Ovary (tissue), 9 donors: Measurements from ENCODE around the gene IFIT2. TPM values are rescaled to one million over a fixed set of nuclear protein-coding genes. Genes with fewer than 3 reads are reported as not detected.

ENCODE experiments used
- DNase-seq, 5 donors: peaks; one replicate each; pipeline ENCODE4 v3.0.0-alpha.2; 2019 to 2020
- H3K27ac ChIP-seq, 2 donors: fragments of 200-600 bp; one replicate each; pipeline versions ENCODE4 v1.5.1 to v1.8.0; 2019 to 2022
- H3K27me3 ChIP-seq: fragments of 200-600 bp; one replicate; pipeline ENCODE4 v1.8.0; 2022
- H3K36me3 ChIP-seq: fragments of 200-600 bp; sonication (generic); one replicate; pipeline ENCODE4 v1.5.1; 2019
- H3K4me1 ChIP-seq: one replicate; pipeline ENCODE4 v1.8.1; 2013; ENCODE audit warnings: mild to moderate bottlenecking, moderate library complexity; ENCODE audit not compliant: insufficient read depth
- H3K4me3 ChIP-seq: fragments of 200-600 bp; sonication (generic); one replicate; pipeline ENCODE4 v1.5.1; 2017
- H3K9me3 ChIP-seq, 2 donors: fragments of 200-600 bp in 1 of 2; sonication (generic) in 1 of 2; one replicate each; pipeline versions ENCODE4 v1.5.1 to v1.8.1; 2013 to 2019; ENCODE audit warnings: mild to moderate bottlenecking in 1 of 2, moderate library complexity in 1 of 2
- EP300 ChIP-seq: sonication (generic); formaldehyde crosslinking; IDR thresholded peaks from one replicate; pipeline ENCODE4 v1.6.1; 2017; ENCODE audit warnings: antibody characterized with exemption
- POLR2A ChIP-seq: fragments of 450-650 bp; IDR thresholded peaks from one replicate; pipeline ENCODE4 v1.6.1; 2017; ENCODE audit warnings: antibody characterized with exemption, mild to moderate bottlenecking, moderate library complexity
- WGBS, 3 donors: extraction: QIAGEN DNeasy Blood & Tissue Kit in 1 of 3; methylation state at CpG; one replicate each; pipeline versions ENCODE4 v1.1.5 to v1.1.7; 2013 to 2017; 5-methylcytosine and 5-hydroxymethylcytosine counted together
- intact Hi-C, 4 donors: fragments of 100-400 bp; cut with DNase I; formaldehyde crosslinking; loops; one replicate each; pipeline versions ENCODE4 v1.11.0 to v1.15.1; 2022 to 2023
- polyA plus RNA-seq, 2 donors: library from polyadenylated mRNA; stranded (reverse); fragments of 200-250 nt in 1 of 2; fragments of 350-450 nt in 1 of 2; fragmentation: Illumina TruSeq in 1 of 2; extraction: RNeasy Lipid Tissue Mini Kit (QIAGEN cat#74804) in 1 of 2; gene quantifications; one replicate each; pipeline ENCODE4 v1.2.3, GENCODE V29; 2013 to 2014
- total RNA-seq, 7 donors: library from RNA; depleted of rRNA in 2 of 7; stranded (reverse); fragments of >200 nt in 2 of 7; fragmentation: NEBNext Ultra II Directional in 3 of 7; extraction: Animal tissue kit (Norgen Biotek cat#: 25700) in 3 of 7; gene quantifications; one replicate each; pipeline versions ENCODE4 v1.1.0 to v1.2.4, GENCODE V29; 2016 to 2023
- TF ChIP-seq, protein P1 (sequence below), 3 donors: fragments of 450-650 bp in 2 of 3; fragments of 200-600 bp in 1 of 3; IDR thresholded peaks; one replicate each; pipeline versions ENCODE4 v1.5.1 to v1.8.0; 2016 to 2022; ENCODE audit warnings: antibody characterized with exemption in 3 of 3, mild to moderate bottlenecking in 1 of 3
- donor health status: DM: no; HTN: no; CAD: no; lungs with moderate emphysema.
- donor health status: DM: no; HTN: no; CAD: no.
- donor health status: Bipolar disorder and iron deficiency.
- donor health status: DM: yes; HTN: yes; CAD: no.
- donor health status: DM: no; HTN: no; CAD: no.
- donor health status: DM: yes; HTN: yes; CAD: no.

IFIT2 gene
- total and polyA plus RNA-seq, 9 donors: 2.1 to 21.3 (median 6.2) TPM

- Histone ChIP-seq H3K36me3 (no peaks in the 10 kb centered on the region), H3K9me3 (no peaks in the 10 kb centered on the region), H3K27me3 (no peaks in the 10 kb centered on the region), H3K27ac (no peak overlapping the region), H3K4me1 (no peaks in the 10 kb centered on the region), H3K4me3 (no peak overlapping the region)
- WGBS, 3 donors: 56 to 71% (median 60%) methylated on average over 1 of the region's 1 CpG
- DNase-seq: no peak
- no peak for TF ChIP-seq EP300
- TF ChIP-seq, protein P1, sequence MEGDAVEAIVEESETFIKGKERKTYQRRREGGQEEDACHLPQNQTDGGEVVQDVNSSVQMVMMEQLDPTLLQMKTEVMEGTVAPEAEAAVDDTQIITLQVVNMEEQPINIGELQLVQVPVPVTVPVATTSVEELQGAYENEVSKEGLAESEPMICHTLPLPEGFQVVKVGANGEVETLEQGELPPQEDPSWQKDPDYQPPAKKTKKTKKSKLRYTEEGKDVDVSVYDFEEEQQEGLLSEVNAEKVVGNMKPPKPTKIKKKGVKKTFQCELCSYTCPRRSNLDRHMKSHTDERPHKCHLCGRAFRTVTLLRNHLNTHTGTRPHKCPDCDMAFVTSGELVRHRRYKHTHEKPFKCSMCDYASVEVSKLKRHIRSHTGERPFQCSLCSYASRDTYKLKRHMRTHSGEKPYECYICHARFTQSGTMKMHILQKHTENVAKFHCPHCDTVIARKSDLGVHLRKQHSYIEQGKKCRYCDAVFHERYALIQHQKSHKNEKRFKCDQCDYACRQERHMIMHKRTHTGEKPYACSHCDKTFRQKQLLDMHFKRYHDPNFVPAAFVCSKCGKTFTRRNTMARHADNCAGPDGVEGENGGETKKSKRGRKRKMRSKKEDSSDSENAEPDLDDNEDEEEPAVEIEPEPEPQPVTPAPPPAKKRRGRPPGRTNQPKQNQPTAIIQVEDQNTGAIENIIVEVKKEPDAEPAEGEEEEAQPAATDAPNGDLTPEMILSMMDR (IDR thresholded peaks at IDR 0.05): no peak
- TF ChIP-seq POLR2A: no peak
- intact Hi-C loops: no loop called here
These were observed 55.2 kb downstream of the IFIT2 start for GRCh38 chr10:89357096-89357495.

DNA sequence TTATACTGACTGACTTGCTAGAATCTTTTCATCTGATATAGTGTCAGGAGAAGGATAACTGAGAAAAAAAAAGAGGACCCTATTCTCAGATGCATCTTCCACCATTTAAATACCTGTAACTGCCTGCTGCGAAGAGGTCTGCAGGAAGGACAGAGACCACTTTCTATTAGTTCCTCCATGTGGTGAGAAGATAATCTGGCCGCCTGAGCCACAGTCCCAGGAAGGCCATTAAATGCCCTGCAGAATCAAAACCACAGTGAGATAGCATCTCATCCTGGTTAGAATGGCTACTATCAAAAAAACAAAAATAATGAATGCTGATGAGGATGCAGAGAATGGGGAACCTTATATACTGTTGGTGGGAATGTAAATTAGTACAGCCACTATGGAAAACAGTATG is 56.1 kb downstream of the IFIT2 start:
- Histone ChIP-seq H3K27me3 (no peaks in the 10 kb centered on the region), H3K4me1 (no peaks in the 10 kb centered on the region), H3K36me3 (no peaks in the 10 kb centered on the region), H3K27ac (no peak overlapping the region), H3K9me3 (no peaks in the 10 kb centered on the region), H3K4me3 (no peak overlapping the region)
- DNase-seq: no peak
- TF ChIP-seq EP300: no peak
- no peak for TF ChIP-seq POLR2A
- TF ChIP-seq, protein P1 (IDR thresholded peaks at IDR 0.05): no peak
- WGBS, 3 donors: 92 to 97% (median 96%) methylated on average over 2 of the region's 2 CpGs
- intact Hi-C loops: no loop called here

Other genes with a start within 250 kb of the IFIT2 start
- 1 to 10 TPM in 6 of 7 donors, under 1 TPM in 1; 0.52 to 3.8 (median 1.6) TPM for gene CH25H, start 94.7 kb upstream of the IFIT2 start, total RNA-seq
- 1 to 10 TPM in 1 of 2 donors, under 1 TPM in 1; 0.22 to 1.9 TPM for gene CH25H, start 94.7 kb upstream of the IFIT2 start, polyA plus RNA-seq
- 10 to 100 TPM; 26.6 to 94.6 (median 36.1) TPM for gene LIPA, start 50.3 kb upstream of the IFIT2 start, total RNA-seq
- gene LIPA, start 50.3 kb upstream of the IFIT2 start, polyA plus RNA-seq: 100 to 1,000 TPM in 1 of 2 donors, 10 to 100 TPM in 1; 27.5 to 191 TPM
- 10 to 100 TPM in 3 of 7 donors, 1 to 10 TPM in 4; 5.7 to 16.9 (median 9.9) TPM for gene IFIT3, start 26.0 kb downstream of the IFIT2 start, total RNA-seq
- gene IFIT3, start 26.0 kb downstream of the IFIT2 start, polyA plus RNA-seq: 10 to 100 TPM; 22.7 to 31.5 TPM
- under 1 TPM in 1 of 7 donors, not detected in 6; 0.18 TPM for gene IFIT1B, start 76.0 kb downstream of the IFIT2 start, total RNA-seq
- gene IFIT1B, start 76.0 kb downstream of the IFIT2 start, polyA plus RNA-seq: not detected
- gene IFIT1, start 90.6 kb downstream of the IFIT2 start, total RNA-seq: 10 to 100 TPM in 4 of 7 donors, 1 to 10 TPM in 3; 6.4 to 20.4 (median 11.3) TPM
- gene IFIT1, start 90.6 kb downstream of the IFIT2 start, polyA plus RNA-seq: 10 to 100 TPM; 23.0 to 56.2 TPM
- 10 to 100 TPM in 6 of 7 donors, 1 to 10 TPM in 1; 8.7 to 22.0 (median 17.4) TPM for gene IFIT5, start 112.5 kb downstream of the IFIT2 start, total RNA-seq
- 10 to 100 TPM; 10.6 TPM for gene IFIT5, start 112.5 kb downstream of the IFIT2 start, polyA plus RNA-seq
- gene SLC16A12, start 233.5 kb downstream of the IFIT2 start, total RNA-seq: 1 to 10 TPM in 4 of 7 donors, under 1 TPM in 3; 0.05 to 4.7 (median 1.1) TPM
- gene SLC16A12, start 233.5 kb downstream of the IFIT2 start, polyA plus RNA-seq: 1 to 10 TPM in 1 of 2 donors, under 1 TPM in 1; 0.40 to 1.2 TPM